SU-DHL-6 (cell line): ENCODE results near the gene CCDC157.

ENCODE experiments used
- CTCF ChIP-seq: fragments of 200-600 bp; sonication (generic); IDR thresholded peaks from one replicate; pipeline ENCODE4 v1.5.1; 2017; ENCODE audit warnings: antibody characterized with exemption, mild to moderate bottlenecking, low read length, moderate library complexity; ENCODE audit not compliant: insufficient read depth, poor library complexity, severe bottlenecking
- EZH2phosphoT487 ChIP-seq: fragments of 200-600 bp; sonication (generic), shearing (Covaris generic); conservative IDR thresholded peaks from 2 replicates; pipeline ENCODE4 v1.6.1; 2018; ENCODE audit warnings: mild to moderate bottlenecking, antibody characterized with exemption, low read length, moderate library complexity, mixed read lengths

GRCh38 chr22:30348809-30349208 lies 8.0 kb upstream of the CCDC157 start:
- no peak for TF ChIP-seq CTCF
- TF ChIP-seq EZH2phosphoT487: no peak
